ENCODE measurements around the gene NHERF2.

NHERF2 gene

GRCh38 chr16:2076072-2076865, 49.6 kb downstream of the NHERF2 start:
- TF ChIP-seq CTCF (IDR thresholded peaks at IDR 0.05; ENCODE audit: insufficient read depth, missing control alignments): no peak
- FAIRE-seq: no peak
- no peak for DNase-seq (ENCODE audit: insufficient read length, low spot score)

- DNase-seq (ENCODE audit: insufficient read length, low spot score): no peak
- FAIRE-seq: no peak
- no peak for TF ChIP-seq CTCF (IDR thresholded peaks at IDR 0.05; ENCODE audit: insufficient read depth, missing control alignments)
Measured at GRCh38 chr16:2077016-2077415, 50.3 kb downstream of the NHERF2 start.

GRCh38 chr16:2077696-2078095, 51.0 kb downstream of the NHERF2 start:
- TF ChIP-seq CTCF (IDR thresholded peaks at IDR 0.05; ENCODE audit: insufficient read depth, missing control alignments): no peak
- DNase-seq (ENCODE audit: insufficient read length, low spot score): no peak
- FAIRE-seq: no peak

- TF ChIP-seq CTCF (IDR thresholded peaks at IDR 0.05; ENCODE audit: insufficient read depth, missing control alignments): no peak
- DNase-seq (ENCODE audit: insufficient read length, low spot score) (no peak), FAIRE-seq (no peak)
Measured at GRCh38 chr16:2078096-2078495, 51.4 kb downstream of the NHERF2 start.

GRCh38 chr16:2078691-2079090, 52.0 kb downstream of the NHERF2 start:
- no peak for TF ChIP-seq CTCF (IDR thresholded peaks at IDR 0.05; ENCODE audit: insufficient read depth, missing control alignments)
- FAIRE-seq (no peak), DNase-seq (ENCODE audit: insufficient read length, low spot score) (no peak)

- FAIRE-seq (no peak), DNase-seq (ENCODE audit: insufficient read length, low spot score) (no peak)
- no peak for TF ChIP-seq CTCF (IDR thresholded peaks at IDR 0.05; ENCODE audit: insufficient read depth, missing control alignments)
Measured at GRCh38 chr16:2079311-2079800, 52.7 kb downstream of the NHERF2 start.

- no peak for TF ChIP-seq CTCF (IDR thresholded peaks at IDR 0.05; ENCODE audit: insufficient read depth, missing control alignments)
- FAIRE-seq (no peak), DNase-seq (ENCODE audit: insufficient read length, low spot score) (no peak)
Measured at GRCh38 chr16:2079991-2080390, 53.3 kb downstream of the NHERF2 start.

Measured in D721Med (cell line).